WERI-Rb-1 (cell line): ENCODE results near the gene ZNF268.

Experiments used
- DNase-seq: peaks from one replicate; pipeline ENCODE4 v3.0.0-alpha.2; 2020
- H3K27ac ChIP-seq: fragments of 250-450 bp; sonication (Bioruptor Pico); 2 replicates; pipeline ENCODE4 v1.5.1; 2020; ENCODE audit warnings: mild to moderate bottlenecking, moderate library complexity
- H3K27me3 ChIP-seq: fragments of 250-450 bp; sonication (Bioruptor Pico); 2 replicates; pipeline ENCODE4 v1.5.1; 2021; ENCODE audit warnings: mild to moderate bottlenecking, low read depth, moderate library complexity; ENCODE audit not compliant: insufficient read depth, severe bottlenecking
- H3K36me3 ChIP-seq: fragments of 250-450 bp; sonication (Bioruptor Pico); 2 replicates; pipeline ENCODE4 v1.5.1; 2020; ENCODE audit warnings: mild to moderate bottlenecking, moderate library complexity
- H3K4me3 ChIP-seq: 2 replicates; pipeline ENCODE4 v1.5.1; 2011; ENCODE audit warnings: low read depth, mild to moderate bottlenecking, control low read depth, low read length
- H3K9me3 ChIP-seq: fragments of 250-450 bp; sonication (Bioruptor Pico); 2 replicates; pipeline ENCODE4 v1.5.1; 2021; ENCODE audit warnings: mild to moderate bottlenecking, moderate library complexity; ENCODE audit not compliant: severe bottlenecking
- TF ChIP-seq, protein P1 (sequence below): IDR thresholded peaks from 2 replicates; pipeline ENCODE4 v1.5.1; 2011; ENCODE audit warnings: low read depth, mild to moderate bottlenecking, control low read depth, inconsistent platforms, low read length

Gene ZNF268

DNA sequence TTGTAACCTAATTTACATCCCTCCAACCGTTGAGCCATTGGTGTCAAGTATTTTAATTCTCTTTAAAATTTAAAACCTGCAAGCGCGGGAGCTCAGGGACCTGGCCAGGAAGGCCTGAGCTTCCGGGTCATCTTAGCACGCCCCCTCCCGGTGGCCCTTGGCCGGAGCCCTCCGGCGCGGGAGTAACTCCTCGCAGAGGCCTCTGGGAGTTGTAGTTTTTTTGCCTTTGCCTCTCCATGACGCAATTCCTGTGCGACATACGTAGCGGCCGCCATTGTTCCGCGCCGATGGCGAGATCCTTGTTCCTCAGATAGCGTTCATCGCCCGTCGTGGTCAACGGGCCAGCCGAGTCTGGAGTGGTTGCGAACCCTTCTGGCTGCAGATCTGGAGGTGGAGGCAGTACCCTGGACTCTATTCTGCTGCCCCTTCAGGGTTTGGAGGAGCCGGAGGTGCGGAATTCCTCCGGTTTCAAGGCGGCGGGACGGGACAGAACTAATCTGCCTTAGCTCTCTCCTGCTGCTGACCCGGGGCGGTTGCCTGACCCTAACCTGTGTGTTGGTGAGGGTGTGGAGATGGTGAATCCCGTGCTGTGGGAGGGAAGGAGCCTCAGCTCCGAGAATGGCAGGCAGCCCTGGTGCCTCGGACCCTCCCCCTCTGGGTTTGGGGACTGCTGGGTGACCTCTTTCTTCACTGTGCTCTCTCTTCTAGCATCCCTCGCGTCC lies at the start of gene ZNF268:
Gene ZNF268 (plus strand): TSS at position 258 of the 722 bp plus-strand sequence. CDS start 503 bp downstream, outside the sequence.
- Histone ChIP-seq H3K27me3 (no peaks in the 10 kb centered on the region), H3K9me3 (peaks cover 28% of the 10 kb centered on the region), H3K4me3 (peak within 1 kb of the TSS; percentile 93), H3K27ac (peak within 1 kb of the TSS; percentile 91), H3K36me3 (peaks cover 43% of the 10 kb centered on the region)
- TF ChIP-seq, protein P1, sequence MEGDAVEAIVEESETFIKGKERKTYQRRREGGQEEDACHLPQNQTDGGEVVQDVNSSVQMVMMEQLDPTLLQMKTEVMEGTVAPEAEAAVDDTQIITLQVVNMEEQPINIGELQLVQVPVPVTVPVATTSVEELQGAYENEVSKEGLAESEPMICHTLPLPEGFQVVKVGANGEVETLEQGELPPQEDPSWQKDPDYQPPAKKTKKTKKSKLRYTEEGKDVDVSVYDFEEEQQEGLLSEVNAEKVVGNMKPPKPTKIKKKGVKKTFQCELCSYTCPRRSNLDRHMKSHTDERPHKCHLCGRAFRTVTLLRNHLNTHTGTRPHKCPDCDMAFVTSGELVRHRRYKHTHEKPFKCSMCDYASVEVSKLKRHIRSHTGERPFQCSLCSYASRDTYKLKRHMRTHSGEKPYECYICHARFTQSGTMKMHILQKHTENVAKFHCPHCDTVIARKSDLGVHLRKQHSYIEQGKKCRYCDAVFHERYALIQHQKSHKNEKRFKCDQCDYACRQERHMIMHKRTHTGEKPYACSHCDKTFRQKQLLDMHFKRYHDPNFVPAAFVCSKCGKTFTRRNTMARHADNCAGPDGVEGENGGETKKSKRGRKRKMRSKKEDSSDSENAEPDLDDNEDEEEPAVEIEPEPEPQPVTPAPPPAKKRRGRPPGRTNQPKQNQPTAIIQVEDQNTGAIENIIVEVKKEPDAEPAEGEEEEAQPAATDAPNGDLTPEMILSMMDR = peak; percentile 79
- peak; percentile 96 for DNase-seq

DNA sequence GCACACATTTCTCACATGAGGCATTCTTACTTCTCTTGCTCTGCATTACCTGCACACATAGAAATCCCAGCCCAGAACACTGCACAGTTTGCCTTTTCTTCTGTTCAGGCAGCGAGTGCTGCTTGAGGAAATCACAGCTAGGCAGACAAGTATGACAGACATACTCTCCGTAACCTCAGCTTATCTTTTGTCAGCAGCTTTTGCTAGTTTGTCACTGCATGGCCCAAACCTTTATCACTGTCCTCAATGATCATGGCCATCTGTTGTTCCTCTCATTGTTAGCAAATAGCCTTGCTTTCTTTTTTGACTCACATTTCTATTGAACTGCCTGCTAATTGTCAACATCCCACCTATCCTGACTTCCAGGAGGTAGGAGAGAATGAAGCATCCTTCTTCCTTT lies 45.5 kb upstream of the ZNF268 start:
- H3K27ac ChIP-seq = no peak overlapping the region
- TF ChIP-seq, protein P1 = no peak
- no peaks in the 10 kb centered on the region for H3K27me3 ChIP-seq
- no peak overlapping the region for H3K4me3 ChIP-seq
- H3K9me3 ChIP-seq = peaks cover 23% of the 10 kb centered on the region
- H3K36me3 ChIP-seq = peaks cover 85% of the 10 kb centered on the region
- no peak for DNase-seq

DNA sequence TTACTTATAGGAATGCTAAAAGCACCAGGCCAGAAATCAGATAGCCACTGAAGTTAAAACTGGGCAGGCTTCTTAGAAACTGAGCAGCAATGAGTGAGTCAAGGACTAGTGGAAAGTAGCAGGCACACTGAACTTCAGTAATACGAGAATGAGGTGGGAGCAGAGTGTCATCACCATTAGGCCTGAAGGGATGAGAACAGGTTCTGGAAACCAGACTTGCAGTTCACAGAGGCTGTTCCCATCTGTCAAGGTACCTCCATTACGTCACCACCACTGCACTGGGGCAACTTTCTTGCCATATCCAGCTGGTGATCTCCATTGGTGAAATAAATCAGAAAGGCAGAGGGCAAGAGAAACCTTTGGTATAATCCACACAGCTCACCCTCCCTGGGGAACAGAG lies 35.3 kb upstream of the ZNF268 start:
- TF ChIP-seq, protein P1 = no peak
- H3K9me3 ChIP-seq = peaks cover 35% of the 10 kb centered on the region

DNA sequence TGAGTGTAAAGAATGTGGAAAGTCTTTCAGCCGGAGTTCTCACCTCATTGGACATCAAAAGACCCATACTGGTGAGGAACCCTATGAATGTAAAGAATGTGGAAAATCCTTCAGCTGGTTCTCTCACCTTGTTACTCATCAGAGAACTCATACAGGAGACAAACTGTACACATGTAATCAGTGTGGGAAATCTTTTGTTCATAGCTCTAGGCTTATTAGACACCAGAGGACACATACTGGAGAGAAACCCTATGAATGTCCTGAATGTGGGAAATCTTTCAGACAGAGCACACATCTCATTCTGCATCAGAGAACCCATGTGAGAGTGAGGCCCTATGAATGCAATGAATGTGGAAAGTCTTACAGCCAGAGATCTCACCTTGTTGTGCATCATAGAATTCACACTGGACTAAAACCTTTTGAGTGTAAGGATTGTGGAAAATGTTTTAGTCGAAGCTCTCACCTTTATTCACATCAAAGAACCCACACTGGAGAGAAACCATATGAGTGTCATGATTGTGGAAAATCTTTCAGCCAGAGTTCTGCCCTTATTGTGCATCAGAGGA lies 25.1 kb upstream of the ZNF268 start:
- TF ChIP-seq, protein P1 = no peak
- H3K4me3 ChIP-seq = no peak overlapping the region
- DNase-seq = no peak
- peaks cover 79% of the 10 kb centered on the region for H3K36me3 ChIP-seq
- H3K27ac ChIP-seq = no peak overlapping the region
- peaks cover 52% of the 10 kb centered on the region for H3K9me3 ChIP-seq
- no peaks in the 10 kb centered on the region for H3K27me3 ChIP-seq

More for the DNA sequence above, 35.3 kb upstream of the ZNF268 start:
- peaks cover 86% of the 10 kb centered on the region for H3K36me3 ChIP-seq
- H3K27ac ChIP-seq = no peak overlapping the region
- H3K4me3 ChIP-seq = no peak overlapping the region
- DNase-seq = no peak
- no peaks in the 10 kb centered on the region for H3K27me3 ChIP-seq

DNA sequence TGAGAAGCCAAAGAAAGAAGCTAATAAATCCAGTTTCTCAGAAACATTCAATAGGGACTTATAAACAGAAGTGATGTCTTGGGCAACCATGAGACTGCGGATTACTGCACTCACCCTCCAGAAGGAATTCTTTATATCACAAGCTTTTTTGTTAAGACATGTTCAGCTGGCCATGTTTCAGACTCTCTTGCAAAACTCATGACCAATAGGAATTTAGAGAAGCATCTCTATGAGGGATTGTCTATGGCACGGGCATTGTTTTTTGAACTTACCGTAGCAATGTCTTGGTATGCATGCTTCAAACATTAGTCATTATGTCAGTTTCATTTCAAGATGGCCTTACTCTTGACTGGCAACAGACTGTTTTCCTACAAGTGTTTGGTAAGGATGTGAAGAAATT lies 15.5 kb upstream of the ZNF268 start:
- DNase-seq = no peak
- no peak overlapping the region for H3K4me3 ChIP-seq
- TF ChIP-seq, protein P1 = no peak
- no peaks in the 10 kb centered on the region for H3K36me3 ChIP-seq
- H3K27me3 ChIP-seq = no peaks in the 10 kb centered on the region
- no peak overlapping the region for H3K27ac ChIP-seq
- peaks cover 12% of the 10 kb centered on the region for H3K9me3 ChIP-seq
